Measurements from ENCODE around the gene NIT1.

NIT1 gene

GRCh38 chr1:161153682-161154337 is 35.9 kb downstream of the NIT1 start, which contains the start of gene UFC1:
Gene UFC1, plus strand, starts transcription at chr1:161153978. Its CDS starts 20 bp downstream, at chr1:161153998.
- peak within 1 kb of the TSS; percentile 80 to 85 for H3K4me3 ChIP-seq (replicated peaks in 1 of 2; ENCODE audit: low read depth in 2 of 2, low read length in 2 of 2)
- DNase-seq (ENCODE audit: low read depth in 2 of 2), result peak; percentile 94 to 95
- no peak for TF ChIP-seq CTCF (IDR thresholded peaks at IDR 0.05; ENCODE audit: low read depth, low read length)

- H3K4me3 ChIP-seq (replicated peaks in 1 of 2; ENCODE audit: low read depth in 2 of 2, low read length in 2 of 2), result no peak overlapping the region
- no peak for DNase-seq (ENCODE audit: low read depth in 2 of 2)
- TF ChIP-seq CTCF (IDR thresholded peaks at IDR 0.05; ENCODE audit: low read depth, low read length), result no peak
Measured at GRCh38 chr1:161157867-161158266, 40.0 kb downstream of the NIT1 start.

GRCh38 chr1:161158316-161159010 is 40.6 kb downstream of the NIT1 start:
- no peak for DNase-seq (ENCODE audit: low read depth in 2 of 2)
- peak overlapping the region in 1 of 2 donors; percentile 91 for H3K4me3 ChIP-seq (replicated peaks in 1 of 2; ENCODE audit: low read depth in 2 of 2, low read length in 2 of 2)
- no peak for TF ChIP-seq CTCF (IDR thresholded peaks at IDR 0.05; ENCODE audit: low read depth, low read length)

- peak within 1 kb of the TSS; percentile 91 to 97 for H3K4me3 ChIP-seq (replicated peaks in 1 of 2; ENCODE audit: low read depth in 2 of 2, low read length in 2 of 2)
- DNase-seq (ENCODE audit: low read depth in 2 of 2), result peak; percentile 91 to 92
- TF ChIP-seq CTCF (IDR thresholded peaks at IDR 0.05; ENCODE audit: low read depth, low read length), result peak; percentile 67
Measured at GRCh38 chr1:161159087-161159912, 41.4 kb downstream of the NIT1 start, which contains the start of gene USP21. Gene USP21, plus strand, starts transcription at chr1:161159500. Its CDS starts 1,141 bp downstream, at chr1:161160641.

- TF ChIP-seq CTCF (IDR thresholded peaks at IDR 0.05; ENCODE audit: low read depth, low read length), result no peak
- peak overlapping the region; percentile 91 to 97 for H3K4me3 ChIP-seq (replicated peaks in 1 of 2; ENCODE audit: low read depth in 2 of 2, low read length in 2 of 2)
- DNase-seq (ENCODE audit: low read depth in 2 of 2), result no peak
Measured at GRCh38 chr1:161159913-161160243, 42.0 kb downstream of the NIT1 start.

- DNase-seq (ENCODE audit: low read depth in 2 of 2), result no peak
- TF ChIP-seq CTCF (IDR thresholded peaks at IDR 0.05; ENCODE audit: low read depth, low read length), result no peak
- no peak overlapping the region for H3K4me3 ChIP-seq (replicated peaks in 1 of 2; ENCODE audit: low read depth in 2 of 2, low read length in 2 of 2)
Measured at GRCh38 chr1:161160671-161161145, 42.8 kb downstream of the NIT1 start.
